A549 (cell line): ENCODE measurements around the gene METTL16. TPM values are rescaled to one million over a fixed set of nuclear protein-coding genes. Genes with fewer than 3 reads are reported as not detected.
A peak's percentile ranks its signal among the peaks of the same experiment; 100 is the strongest.

ENCODE experiments used
- ATAC-seq, 2 experiments: fragments of 200-7000 bp in 1 of 2; fragments of >200 bp in 1 of 2; cut with Nextera tagmentation in 1 of 2; cut with Tn5 transposase in 1 of 2; 3 replicates each; pipeline versions ENCODE4 v1.8.0 to v1.9.1; 2018 to 2020; ENCODE audit warnings: mild to moderate bottlenecking in 1 of 2, moderate library complexity in 1 of 2
- CTCF ChIA-PET: fragments of 300-600 bp; sonication (Branson Sonifier 250); formaldehyde crosslinking; extraction: SDS; loops from one replicate; lab custom pipeline; 2021; ENCODE audit warnings: antibody characterized with exemption, inconsistent platforms; lab: Yijun Ruan, JAX
- POLR2A ChIA-PET: fragments of 350-600 bp; formaldehyde crosslinking; extraction: SDS; loops from one replicate; lab custom pipeline; 2021; ENCODE audit warnings: antibody characterized with exemption, inconsistent platforms; lab: Yijun Ruan, JAX
- DNase-seq, 2 experiments: peaks; one replicate each; pipeline versions ENCODE4 v3.0.0 to v3.0.0-alpha.2; 2011 to 2016; ENCODE audit warnings: low read depth in 1 of 2, low spot score in 1 of 2
- FAIRE-seq: peaks from 2 replicates; lab custom pipeline; 2011; peaks lifted over from hg19 to GRCh38; lab: Jason Lieb, UNC
- H3K27ac ChIP-seq, 2 experiments: fragments of >200 bp; sonication (Bioruptor Twin); formaldehyde crosslinking; 3 replicates each; pipeline ENCODE4 v1.5.1; 2016 to 2017
- H3K4me1 ChIP-seq: fragments of >200 bp; sonication (Bioruptor Twin); formaldehyde crosslinking; 3 replicates; pipeline ENCODE4 v1.6.1; 2016
- H3K4me2 ChIP-seq: fragments of >200 bp; sonication (Bioruptor Twin); formaldehyde crosslinking; 3 replicates; pipeline ENCODE4 v1.6.1; 2016
- H3K4me3 ChIP-seq: fragments of >200 bp; sonication (Bioruptor Twin); formaldehyde crosslinking; 3 replicates; pipeline ENCODE4 v1.5.1; 2016
- H3K9me3 ChIP-seq: fragments of >200 bp; sonication (Bioruptor Twin); formaldehyde crosslinking; 3 replicates; pipeline ENCODE4 v1.6.1; 2016
- CHD4 ChIP-seq: fragments of 200-600 bp; sonication (generic); IDR thresholded peaks from 2 replicates; pipeline ENCODE4 v1.6.1; 2016; ENCODE audit warnings: antibody characterized with exemption, mild to moderate bottlenecking, borderline replicate concordance
- EHF ChIP-seq: fragments of 250-450 bp; sonication (Bioruptor Pico); IDR thresholded peaks from 2 replicates; pipeline ENCODE4 v1.5.0; 2020; ENCODE audit warnings: mild to moderate bottlenecking
- EHMT2 ChIP-seq: fragments of 200-600 bp; sonication (generic); IDR thresholded peaks from 2 replicates; pipeline ENCODE4 v1.6.1; 2016; ENCODE audit warnings: antibody characterized with exemption, low read depth, mild to moderate bottlenecking, moderate library complexity
- FOSL2 ChIP-seq, 2 experiments: fragments of 450-650 bp in 1 of 2; fragments of >200 bp in 1 of 2; sonication (Bioruptor Twin) in 1 of 2; formaldehyde crosslinking; IDR thresholded peaks; 2 replicates each; pipeline versions ENCODE4 v1.5.0 to v1.6.1; 2016 to 2020; ENCODE audit warnings: mild to moderate bottlenecking in 1 of 2, moderate library complexity in 1 of 2
- HDAC2 ChIP-seq: fragments of 200-600 bp; sonication (generic); IDR thresholded peaks from 2 replicates; pipeline ENCODE4 v1.6.1; 2016
- JUN ChIP-seq, 2 experiments: fragments of >200 bp; sonication (Bioruptor Twin); formaldehyde crosslinking; IDR thresholded peaks; 2 replicates in 1 of 2; 3 replicates in 1 of 2; pipeline ENCODE4 v1.6.1; 2016 to 2017
- KDM1A ChIP-seq: fragments of 200-600 bp; sonication (generic); IDR thresholded peaks from 2 replicates; pipeline ENCODE4 v1.6.1; 2016; ENCODE audit warnings: low read depth, mild to moderate bottlenecking
- MAFK ChIP-seq: fragments of 450-650 bp; IDR thresholded peaks from 2 replicates; pipeline ENCODE4 v1.6.1; 2014; ENCODE audit not compliant: partially characterized antibody
- SMC3 ChIP-seq: fragments of >200 bp; sonication (Bioruptor Twin); formaldehyde crosslinking; IDR thresholded peaks from 3 replicates; pipeline ENCODE4 v1.6.1; 2018; ENCODE audit warnings: inconsistent platforms
- TP53 ChIP-seq: fragments of 250-450 bp; sonication (Bioruptor Pico); IDR thresholded peaks from 2 replicates; pipeline ENCODE4 v1.5.0; 2021; ENCODE audit warnings: mild to moderate bottlenecking, moderate library complexity
- WGBS: methylation state at CpG from one replicate; pipeline ENCODE4 v1.1.6; 2017; ENCODE audit errors: missing lambda C conversion rate; 5-methylcytosine and 5-hydroxymethylcytosine counted together
- polyA plus RNA-seq, 4 experiments: library from polyadenylated mRNA; depleted of rRNA in 3 of 4; stranded (reverse); fragments of >200 nt; fragmentation: RNase III in 1 of 4; extraction: RNeasy Plus Mini Kit Qiagen cat#74134 plus additional on column Dnase treatment in 1 of 4; gene quantifications; 2 replicates in 3 of 4; 3 replicates in 1 of 4; pipeline ENCODE4 v1.2.3, GENCODE V29; 2011 to 2017
- TF ChIP-seq, protein P1 (sequence below): IDR thresholded peaks from 2 replicates; pipeline ENCODE4 v1.6.1; 2012
- TF ChIP-seq, protein P2 (sequence below): fragments of 450-650 bp; IDR thresholded peaks from 2 replicates; pipeline ENCODE4 v1.6.1; 2014; ENCODE audit warnings: antibody characterized with exemption
- TF ChIP-seq, protein P3 (sequence below): IDR thresholded peaks from 2 replicates; pipeline ENCODE4 v1.6.1; 2012; ENCODE audit warnings: low read depth, borderline replicate concordance
- TF ChIP-seq, protein P4 (sequence below): fragments of 150-350 bp; IDR thresholded peaks from 2 replicates; pipeline ENCODE4 v1.6.1; 2014; ENCODE audit warnings: low read depth, mild to moderate bottlenecking, low read length
- TF ChIP-seq, protein P5 (sequence below): fragments of 250-450 bp; sonication (Bioruptor Pico); IDR thresholded peaks from 2 replicates; pipeline ENCODE4 v1.5.0; 2021; ENCODE audit warnings: mild to moderate bottlenecking, moderate library complexity, borderline replicate concordance
- TF ChIP-seq, protein P6 (sequence below): fragments of >200 bp; sonication (Bioruptor Twin); formaldehyde crosslinking; IDR thresholded peaks from 2 replicates; pipeline ENCODE4 v1.6.1; 2016

METTL16 gene
- polyA plus RNA-seq, 2 of the 4 experiments (the other 2 are of a cell fraction) = 26.5 to 58.0 TPM

DNA sequence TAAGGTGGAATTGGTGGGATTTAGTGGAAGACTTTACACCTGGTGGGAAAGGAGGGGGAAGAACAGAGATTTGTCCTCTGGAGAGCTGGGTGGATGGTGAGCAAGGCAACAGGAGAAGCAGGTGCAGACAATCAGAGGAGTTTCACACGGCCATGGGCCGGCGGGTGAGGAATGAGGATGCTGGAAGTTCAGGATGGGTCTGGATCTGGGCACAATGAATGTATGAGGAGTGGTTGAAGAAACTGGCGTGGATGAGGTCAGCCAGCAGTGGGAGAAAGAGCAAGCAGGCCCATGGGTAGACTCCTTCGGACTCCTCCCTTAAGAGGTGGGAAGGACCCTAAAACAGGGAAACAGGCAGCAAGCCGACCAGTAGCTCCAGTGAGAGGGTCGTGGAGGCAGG, 100.7 kb downstream of the METTL16 start:
- WGBS = 94% methylated on average over 7 of the region's 7 CpGs
- POLR2A ChIA-PET = interaction anchor here (1.1 kb wide), 1 partner anchor 18 kb away, joined by 3 read pairs; no protein-coding TSS in a partner anchor

DNA sequence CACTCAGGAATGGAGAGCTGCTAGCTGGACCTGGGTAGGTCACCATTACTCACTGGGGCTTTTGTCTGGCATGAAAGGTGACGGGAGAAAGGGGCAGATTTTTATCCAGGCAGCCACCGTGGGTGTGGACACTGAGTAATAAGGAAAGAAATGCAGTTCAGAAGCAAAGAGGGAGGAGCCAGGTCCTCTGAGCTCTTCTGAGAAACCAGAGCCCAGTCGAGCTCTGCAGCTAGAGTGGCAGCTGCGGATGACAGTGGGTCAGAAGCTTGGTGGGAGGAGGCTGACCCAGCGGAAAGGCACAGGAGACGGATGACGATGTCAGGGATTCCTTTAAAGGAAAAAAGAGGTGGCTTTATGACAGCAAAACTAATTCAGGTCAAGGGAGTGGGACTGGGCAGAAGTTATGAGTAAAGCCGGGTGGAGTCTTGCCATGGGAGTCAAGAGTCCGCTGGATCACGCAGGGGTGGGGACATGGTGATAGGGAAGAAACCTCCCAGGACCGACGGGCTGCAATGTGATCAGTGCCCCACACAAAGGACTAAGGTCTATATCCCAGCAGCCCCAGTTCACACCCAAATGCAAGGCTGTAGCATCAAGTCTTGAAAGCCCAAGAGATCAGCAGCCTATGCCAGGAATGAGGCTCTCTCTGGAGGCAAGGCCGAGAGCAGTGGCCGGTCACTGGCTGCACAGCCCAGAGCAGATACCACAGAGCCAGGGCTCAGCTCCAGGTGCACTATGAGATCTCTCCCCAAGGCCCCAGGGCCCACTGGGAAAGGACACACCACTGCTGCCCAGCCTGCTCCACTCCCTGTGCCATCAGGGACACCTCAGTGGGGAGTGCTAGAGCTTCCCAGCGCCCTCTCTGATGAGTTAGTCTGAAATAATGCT, 104.5 kb downstream of the METTL16 start:
- peak; percentile 75 to 89 for DNase-seq
- 15% methylated on average over 15 of the region's 15 CpGs for WGBS
- ChIA-PET CTCF (interaction anchor here (0.5 to 28.1 kb wide), 10 partner anchors 9 to 353 kb away, joined by 3 to 1099 read pairs (median 6); no protein-coding TSS in a partner anchor), POLR2A (interaction anchor here (0.7 to 2.1 kb wide), 5 partner anchors 9 to 104 kb away, joined by 3 to 27 read pairs (median 7); partner anchors contain the start of genes METTL16, SMG6 and SRR)
- FAIRE-seq = peak; percentile 94
- TF ChIP-seq JUN (IDR thresholded peaks at IDR 0.05) (0 out of 5 replicates have a peak, but pooled peaks of 1 of the 2 experiments have one; percentile 28), SMC3 (no peak), KDM1A (no peak), MAFK (peak; percentile 68), FOSL2 (IDR thresholded peaks at IDR 0.05) (no peak), FOSL2 (CRISPR knock-in tag; IDR thresholded peaks at IDR 0.05) (peak; percentile 33; the same call in 1 of the 2 replicates)
- TF ChIP-seq, protein P1, sequence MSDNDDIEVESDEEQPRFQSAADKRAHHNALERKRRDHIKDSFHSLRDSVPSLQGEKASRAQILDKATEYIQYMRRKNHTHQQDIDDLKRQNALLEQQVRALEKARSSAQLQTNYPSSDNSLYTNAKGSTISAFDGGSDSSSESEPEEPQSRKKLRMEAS = no peak; the same call in 1 of the 2 replicates
- TF ChIP-seq, protein P2, sequence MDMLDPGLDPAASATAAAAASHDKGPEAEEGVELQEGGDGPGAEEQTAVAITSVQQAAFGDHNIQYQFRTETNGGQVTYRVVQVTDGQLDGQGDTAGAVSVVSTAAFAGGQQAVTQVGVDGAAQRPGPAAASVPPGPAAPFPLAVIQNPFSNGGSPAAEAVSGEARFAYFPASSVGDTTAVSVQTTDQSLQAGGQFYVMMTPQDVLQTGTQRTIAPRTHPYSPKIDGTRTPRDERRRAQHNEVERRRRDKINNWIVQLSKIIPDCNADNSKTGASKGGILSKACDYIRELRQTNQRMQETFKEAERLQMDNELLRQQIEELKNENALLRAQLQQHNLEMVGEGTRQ = 0 out of 2 replicates have a peak, but pooled peaks have one; percentile 0
- TF ChIP-seq, protein P3, sequence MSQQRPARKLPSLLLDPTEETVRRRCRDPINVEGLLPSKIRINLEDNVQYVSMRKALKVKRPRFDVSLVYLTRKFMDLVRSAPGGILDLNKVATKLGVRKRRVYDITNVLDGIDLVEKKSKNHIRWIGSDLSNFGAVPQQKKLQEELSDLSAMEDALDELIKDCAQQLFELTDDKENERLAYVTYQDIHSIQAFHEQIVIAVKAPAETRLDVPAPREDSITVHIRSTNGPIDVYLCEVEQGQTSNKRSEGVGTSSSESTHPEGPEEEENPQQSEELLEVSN = no peak
- Histone ChIP-seq H3K4me2 (peak overlapping the region; percentile 67), H3K27ac (peak overlapping the region; percentile 69 to 89), H3K9me3 (no peaks in the 10 kb centered on the region), H3K4me3 (no peak overlapping the region), H3K4me1 (peaks cover 54% of the 10 kb centered on the region)
- ATAC-seq = peak; percentile 81 to 85

More for the DNA sequence above, 100.7 kb downstream of the METTL16 start:
- Histone ChIP-seq H3K27ac (no peak overlapping the region), H3K4me2 (no peak overlapping the region), H3K9me3 (no peaks in the 10 kb centered on the region), H3K4me3 (no peak overlapping the region), H3K4me1 (peaks cover 26% of the 10 kb centered on the region)
- FAIRE-seq (no peak), DNase-seq (peak in 1 of 2 experiments; percentile 12), ATAC-seq (no peak)
- CTCF ChIA-PET = interaction anchor here (0.8 to 28.1 kb wide), 8 partner anchors 8 to 80 kb away, joined by 3 to 1099 read pairs (median 4); no protein-coding TSS in a partner anchor
- TF ChIP-seq, protein P4, sequence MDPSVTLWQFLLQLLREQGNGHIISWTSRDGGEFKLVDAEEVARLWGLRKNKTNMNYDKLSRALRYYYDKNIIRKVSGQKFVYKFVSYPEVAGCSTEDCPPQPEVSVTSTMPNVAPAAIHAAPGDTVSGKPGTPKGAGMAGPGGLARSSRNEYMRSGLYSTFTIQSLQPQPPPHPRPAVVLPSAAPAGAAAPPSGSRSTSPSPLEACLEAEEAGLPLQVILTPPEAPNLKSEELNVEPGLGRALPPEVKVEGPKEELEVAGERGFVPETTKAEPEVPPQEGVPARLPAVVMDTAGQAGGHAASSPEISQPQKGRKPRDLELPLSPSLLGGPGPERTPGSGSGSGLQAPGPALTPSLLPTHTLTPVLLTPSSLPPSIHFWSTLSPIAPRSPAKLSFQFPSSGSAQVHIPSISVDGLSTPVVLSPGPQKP = no peak
- TF ChIP-seq, protein P5, sequence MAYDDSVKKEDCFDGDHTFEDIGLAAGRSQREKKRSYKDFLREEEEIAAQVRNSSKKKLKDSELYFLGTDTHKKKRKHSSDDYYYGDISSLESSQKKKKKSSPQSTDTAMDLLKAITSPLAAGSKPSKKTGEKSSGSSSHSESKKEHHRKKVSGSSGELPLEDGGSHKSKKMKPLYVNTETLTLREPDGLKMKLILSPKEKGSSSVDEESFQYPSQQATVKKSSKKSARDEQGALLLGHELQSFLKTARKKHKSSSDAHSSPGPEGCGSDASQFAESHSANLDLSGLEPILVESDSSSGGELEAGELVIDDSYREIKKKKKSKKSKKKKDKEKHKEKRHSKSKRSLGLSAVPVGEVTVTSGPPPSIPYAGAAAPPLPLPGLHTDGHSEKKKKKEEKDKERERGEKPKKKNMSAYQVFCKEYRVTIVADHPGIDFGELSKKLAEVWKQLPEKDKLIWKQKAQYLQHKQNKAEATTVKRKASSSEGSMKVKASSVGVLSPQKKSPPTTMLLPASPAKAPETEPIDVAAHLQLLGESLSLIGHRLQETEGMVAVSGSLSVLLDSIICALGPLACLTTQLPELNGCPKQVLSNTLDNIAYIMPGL (CRISPR knock-in tag) = no peak
- TF ChIP-seq SMC3 (no peak), TP53 (CRISPR knock-in tag) (no peak), HDAC2 (no peak), CHD4 (no peak), JUN (IDR thresholded peaks at IDR 0.05) (no peak), EHF (CRISPR knock-in tag) (no peak), EHMT2 (no peak)
- TF ChIP-seq, protein P6, sequence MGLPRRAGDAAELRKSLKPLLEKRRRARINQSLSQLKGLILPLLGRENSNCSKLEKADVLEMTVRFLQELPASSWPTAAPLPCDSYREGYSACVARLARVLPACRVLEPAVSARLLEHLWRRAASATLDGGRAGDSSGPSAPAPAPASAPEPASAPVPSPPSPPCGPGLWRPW = no peak
